Measurements from ENCODE around the gene MAN2B1.
"Not testable (repeated sequence)": the region's sequence is repeated elsewhere in the genome, so short reads cannot be mapped to it uniquely, and the experiment has no call there.

Gene MAN2B1

DNA sequence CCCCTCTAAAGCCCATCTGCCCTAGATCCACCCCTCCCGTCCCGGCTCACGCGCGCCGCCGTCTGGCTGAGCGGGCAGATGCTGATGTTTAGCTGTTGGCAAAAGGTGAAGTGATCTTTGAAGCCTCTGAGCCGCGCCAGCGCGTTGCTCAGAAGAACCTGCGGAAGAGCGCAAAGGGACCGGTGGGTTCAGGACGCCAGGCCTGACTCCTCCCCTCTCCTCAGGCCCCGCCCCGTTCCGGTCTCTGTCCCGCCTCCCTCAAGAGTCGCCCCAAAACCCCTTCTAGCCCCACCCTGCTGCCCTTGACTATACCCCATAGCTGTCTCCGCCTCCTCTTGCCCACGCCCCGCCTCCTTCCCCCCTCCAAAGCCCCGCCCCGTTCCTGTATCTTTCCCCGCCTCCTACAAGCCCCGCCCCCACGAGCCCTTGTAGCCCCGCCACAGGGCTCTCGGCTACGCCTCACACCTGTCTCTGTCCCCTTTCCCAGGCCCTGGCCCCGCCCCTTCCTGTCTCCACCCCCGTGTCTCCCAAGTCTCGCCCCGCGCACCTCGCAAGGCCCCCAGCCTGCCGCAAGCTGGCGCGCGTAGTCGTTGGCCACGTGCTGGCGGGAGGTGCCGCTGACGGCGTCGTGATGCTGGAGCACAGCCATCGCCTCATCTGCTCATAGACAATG is 9.5 kb downstream of the MAN2B1 start:
- DNase-seq = no peak

DNA sequence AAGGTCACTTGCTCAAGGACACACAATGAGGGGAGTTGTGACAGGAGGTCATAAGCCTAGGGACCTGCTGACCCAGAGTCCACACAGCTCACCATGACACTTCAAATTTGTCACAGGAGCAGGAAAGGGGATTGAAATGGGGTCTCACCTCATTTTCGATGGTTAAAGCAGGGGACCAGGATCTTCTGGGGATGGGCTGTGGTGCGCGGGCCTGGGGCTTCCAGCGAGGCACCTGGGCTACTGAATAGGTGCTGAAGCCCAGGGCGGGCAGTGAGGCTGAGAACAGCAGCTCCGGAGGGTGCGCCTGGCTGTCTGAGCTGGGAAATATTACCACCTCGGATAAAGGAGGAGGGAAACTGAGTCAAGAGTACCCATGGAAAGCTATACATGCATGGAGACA is 11.0 kb downstream of the MAN2B1 start:
- DNase-seq = no peak

DNA sequence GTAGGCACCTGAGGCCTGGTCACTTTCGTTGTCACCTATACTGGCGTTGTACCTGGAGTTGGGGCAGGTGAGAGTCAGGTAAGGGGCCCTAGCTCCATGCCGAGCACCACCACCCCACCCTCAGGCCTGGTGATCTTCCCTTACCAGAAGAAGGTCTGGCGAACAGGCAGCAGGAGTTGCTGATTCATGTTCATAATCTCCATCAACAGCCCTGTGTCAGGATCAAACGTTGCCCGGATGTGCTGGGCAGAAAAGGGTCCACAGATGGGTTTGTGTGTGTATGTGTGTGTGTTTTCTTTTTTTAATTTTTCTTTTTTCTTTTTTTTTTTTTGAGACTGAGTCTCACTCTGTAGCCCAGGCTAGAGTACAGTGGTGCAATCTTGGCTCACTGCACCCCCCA is 14.3 kb downstream of the MAN2B1 start:
- DNase-seq = no peak

DNA sequence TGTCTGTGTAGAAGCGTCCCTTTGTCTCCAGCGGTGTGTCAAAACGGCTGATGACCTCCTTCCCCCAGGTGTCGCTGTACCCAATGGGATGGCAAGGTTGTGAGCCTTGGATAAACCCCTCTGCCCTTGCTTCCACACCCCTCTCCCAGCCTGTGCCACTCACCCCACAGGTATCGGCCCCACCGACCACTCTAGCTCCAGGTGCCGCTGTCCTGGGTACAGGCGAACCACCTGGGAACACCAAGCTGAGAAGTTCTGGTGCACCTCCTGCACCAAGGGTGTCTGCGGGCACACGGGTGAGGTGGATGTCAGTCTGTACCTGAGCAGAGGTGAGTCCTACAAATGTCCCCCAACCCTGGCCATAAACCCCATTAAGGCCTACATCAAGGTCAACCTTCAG is 16.6 kb downstream of the MAN2B1 start:
- DNase-seq = no peak

DNA sequence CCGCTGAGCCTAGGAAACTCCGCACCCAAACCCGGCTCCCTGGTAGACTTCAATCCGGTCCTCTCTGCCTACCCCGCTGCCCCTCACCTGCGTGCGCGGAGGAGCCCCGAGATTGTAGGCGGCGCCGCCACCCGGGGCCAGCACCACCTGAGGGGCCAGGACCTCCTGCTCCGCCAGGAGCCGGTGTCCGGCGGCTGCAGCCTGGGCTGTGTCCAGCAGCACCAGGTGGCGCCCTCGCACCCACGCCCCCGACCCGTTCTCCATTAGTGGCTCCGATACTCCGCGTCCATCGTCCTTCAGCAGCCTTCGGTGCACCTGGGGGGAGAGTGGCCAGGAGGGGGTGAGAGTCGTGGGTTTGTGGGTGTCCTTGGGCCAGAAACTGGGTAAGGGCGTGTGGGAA is 18.5 kb downstream of the MAN2B1 start:
- no peak for DNase-seq

DNA sequence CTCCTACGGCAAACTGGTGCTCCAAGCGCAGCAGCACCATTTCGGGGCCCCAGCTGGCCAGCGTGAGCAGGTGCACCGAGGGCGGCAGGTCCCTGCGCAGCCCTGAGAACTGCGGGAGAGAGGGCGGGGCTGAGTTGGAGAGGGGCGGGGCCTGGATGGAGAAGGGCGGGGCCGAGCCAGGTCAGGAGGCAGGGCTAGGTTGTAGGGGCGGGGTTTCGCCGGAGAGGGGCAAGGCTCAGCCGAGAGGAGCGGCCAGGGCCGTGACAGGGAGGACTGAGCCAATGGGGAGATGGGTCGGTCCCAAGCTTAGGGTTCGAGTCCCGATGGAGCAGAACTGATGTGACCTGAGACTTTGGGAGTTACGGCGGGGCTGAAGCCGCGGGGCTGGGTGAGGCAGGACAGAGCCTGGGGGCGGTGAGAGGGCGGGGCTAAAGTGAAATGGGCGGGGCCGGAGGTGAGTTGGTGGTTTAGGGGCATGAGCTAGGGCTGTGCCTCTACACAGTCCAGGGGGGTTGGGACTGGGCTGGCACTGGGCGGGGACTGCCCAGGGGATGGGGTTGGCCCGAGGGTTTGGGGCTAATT is 19.0 kb downstream of the MAN2B1 start:
- no peak for DNase-seq

DNA sequence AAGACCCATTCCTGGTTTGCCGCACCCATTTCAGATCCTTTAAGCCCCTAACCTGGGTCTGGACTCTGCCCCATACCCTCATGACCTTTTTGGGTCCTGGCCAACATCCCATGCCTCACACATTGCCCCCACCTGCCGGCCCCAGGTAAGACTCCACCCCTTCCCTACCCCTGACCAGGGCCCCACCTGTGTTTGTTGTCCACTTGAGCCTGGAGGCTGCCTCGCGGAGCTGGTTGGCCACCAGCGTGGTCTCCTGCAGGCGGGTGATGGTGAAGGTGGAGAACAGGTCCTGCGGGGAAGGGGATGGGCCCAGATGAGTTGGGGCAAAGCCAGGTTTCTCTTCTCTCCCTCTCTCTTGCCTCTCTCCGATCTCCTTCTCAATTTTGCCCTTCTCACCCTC is 19.5 kb downstream of the MAN2B1 start:
- no peak for DNase-seq

DNA sequence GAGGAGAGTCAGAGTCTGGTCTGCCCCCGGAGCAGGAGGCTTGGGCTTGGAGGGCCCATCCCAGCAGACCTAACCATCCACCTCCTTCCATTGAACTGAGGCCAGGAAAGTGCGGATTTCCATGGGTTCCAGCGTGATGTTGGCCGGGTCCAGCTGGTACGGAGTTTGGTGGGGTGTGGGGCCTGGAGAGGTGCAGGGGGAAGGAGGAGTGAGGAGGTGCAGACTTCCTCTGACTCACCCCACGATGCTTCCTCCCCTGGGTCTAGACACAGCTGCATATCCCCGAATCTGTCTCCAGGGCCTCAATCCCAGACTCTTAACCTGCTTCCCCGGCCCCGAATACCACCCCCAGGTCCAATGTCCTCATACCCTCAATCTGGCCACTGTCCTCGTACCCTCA is 20.0 kb downstream of the MAN2B1 start:
- no peak for DNase-seq

DNA sequence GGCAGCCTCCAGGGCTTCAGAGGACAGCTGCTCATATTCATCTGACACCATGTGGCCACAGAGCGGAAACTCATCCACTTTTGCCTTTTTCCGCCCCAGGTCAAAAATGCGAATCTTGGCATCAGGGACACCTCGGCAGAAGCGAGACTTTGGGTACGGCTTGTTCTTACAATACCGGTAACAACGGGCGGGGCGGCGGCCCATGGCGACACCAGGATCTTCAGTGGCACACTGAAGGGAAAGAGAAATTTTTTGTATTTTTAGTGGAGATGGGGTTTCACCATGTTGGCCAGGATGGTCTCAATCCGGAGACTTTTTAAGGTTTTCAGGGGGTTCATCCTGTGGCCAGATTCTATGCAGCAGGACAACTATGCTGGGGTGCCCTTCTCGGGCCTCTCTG is 22.8 kb downstream of the MAN2B1 start:
- not testable (repeated sequence) for DNase-seq

DNA sequence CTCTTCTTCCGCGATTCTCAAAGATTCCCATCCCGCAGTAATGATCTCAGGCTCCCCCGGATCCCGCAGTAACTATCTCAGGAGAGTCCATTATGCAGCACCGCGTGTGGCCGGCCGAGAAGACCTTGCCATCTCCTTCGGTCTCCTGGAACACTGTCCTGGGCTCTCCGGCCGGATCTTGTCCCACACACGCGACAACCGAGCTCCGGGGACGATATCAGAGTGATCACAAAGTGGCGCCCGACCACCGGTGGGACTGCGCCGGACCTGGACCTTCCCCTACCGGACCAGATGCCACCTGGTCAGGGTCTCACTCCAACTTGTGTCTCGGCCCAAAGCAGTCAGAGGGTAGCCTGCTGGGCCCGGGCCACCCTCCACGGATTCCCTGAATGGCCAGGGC is 24.0 kb downstream of the MAN2B1 start:
- DNase-seq = no peak

DNA sequence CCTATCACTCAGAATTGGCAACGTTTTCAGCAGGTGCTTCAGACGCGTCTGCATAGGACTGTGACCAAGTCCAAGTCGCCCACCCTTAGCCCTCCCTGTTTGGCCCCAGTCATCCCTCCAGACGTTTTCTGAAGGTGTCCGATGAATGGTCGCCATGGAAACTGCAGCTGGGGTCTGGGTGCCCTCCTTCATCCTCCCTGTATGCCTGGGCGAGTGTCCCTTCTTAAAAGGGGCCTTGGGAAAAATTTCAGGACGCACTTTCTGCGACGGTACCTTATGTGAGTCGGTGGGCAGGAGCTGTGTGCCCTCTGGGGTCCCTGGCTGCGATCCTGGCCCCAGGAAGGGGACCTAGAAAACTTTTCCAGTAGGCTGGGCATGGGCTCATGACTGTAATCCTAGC is 25.1 kb downstream of the MAN2B1 start:
- DNase-seq = no peak

DNA sequence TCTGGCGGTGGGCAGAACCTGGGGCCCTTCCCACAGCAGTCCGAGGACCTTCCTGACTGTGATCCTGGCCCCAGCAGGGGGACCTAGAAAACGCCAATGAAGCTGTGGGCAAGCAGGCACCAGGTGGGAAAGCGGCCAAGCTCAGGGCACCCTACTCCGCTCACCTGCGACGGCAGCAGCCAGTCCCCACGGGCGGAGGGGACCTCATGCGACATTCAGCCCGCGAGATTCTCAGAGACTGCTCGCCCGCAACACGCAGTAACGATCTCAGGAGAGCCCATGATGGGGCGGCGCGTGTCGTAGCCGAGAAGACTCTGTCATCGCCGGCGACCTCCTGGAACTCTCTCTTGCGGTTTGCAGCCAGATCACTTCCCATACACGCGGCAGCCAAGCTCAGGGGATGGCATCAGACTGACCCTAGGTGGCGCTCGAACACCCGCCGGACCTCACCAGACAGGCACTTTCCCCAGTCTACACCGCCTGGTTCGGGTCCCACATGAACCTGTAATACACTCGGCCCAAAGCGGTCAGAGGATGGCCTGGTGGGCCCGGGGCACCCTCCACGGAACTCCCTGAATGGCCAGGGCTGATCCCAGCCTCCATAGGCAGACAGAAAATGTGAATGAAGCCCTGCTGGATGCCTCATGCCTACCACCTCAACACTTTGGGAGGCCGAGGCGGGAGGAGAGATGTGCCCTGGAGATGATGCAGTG is 26.5 kb downstream of the MAN2B1 start:
- peak; percentile 58 to 85 (median 76) for DNase-seq

DNA sequence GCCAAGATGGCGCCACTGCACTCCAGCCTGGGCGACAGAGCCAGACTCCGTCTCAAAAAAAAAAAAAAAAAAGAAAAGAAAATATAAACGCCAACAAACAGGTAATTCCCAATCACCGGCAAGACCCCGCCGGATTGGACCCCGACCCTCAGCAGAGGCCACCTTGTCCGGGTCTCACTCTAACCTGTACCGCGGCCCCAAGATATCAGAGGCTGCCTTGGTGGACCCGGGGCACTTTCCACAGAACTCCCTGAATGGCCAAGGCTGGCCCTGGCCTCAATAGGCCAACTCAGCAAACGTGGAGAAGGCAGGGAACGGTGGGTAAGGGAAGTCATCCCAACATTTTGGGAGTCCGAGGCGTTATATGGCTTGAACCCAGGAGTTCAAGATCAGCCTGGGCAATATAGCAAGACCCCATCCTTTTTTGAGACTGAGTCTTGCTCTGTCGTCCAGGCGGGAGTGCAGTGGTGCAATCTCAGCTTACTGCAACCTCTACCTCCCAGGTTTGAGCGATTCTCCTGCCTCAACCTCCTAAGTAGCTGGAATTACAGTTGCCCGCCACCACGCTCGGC is 27.8 kb downstream of the MAN2B1 start:
- no peak for DNase-seq

DNA sequence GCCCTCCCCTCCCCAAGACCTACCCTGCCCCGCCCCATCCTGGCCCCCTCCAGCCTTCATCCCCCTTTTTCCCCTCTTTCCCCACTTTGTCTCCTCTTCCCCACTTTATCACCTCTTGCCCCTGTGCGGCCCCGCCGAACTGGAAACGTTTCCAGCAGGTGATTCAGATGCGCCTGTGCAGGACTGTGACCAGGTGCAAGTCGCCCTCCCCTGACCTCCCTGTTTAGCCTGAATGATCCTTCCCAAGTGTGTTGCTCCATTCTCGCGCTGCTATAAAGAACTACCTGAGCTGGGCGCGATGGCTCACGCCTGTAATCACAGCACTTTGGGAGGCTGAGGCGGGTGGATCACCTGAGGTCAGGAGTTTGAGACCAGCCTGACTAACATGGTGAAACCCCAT is 29.9 kb downstream of the MAN2B1 start:
- no peak for DNase-seq

DNA sequence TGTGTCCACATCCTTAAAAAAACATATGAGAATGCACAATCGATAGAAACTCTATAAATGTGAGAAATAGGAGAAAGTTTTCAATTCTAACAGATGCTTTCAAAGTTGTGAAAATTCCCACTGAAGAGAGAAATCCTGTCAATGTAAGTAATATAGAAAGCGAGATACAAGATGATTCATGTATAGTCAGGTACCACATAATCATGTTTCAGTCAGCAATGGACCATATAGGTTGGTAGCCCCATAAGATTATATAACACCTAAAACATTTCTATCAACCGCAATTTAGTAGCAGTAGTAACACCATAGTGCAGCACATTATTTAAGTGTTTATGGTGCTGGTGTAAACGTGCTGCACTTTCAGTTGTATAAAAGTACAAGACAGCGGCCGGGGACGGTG is 37.3 kb downstream of the MAN2B1 start:
- DNase-seq = no peak

DNA sequence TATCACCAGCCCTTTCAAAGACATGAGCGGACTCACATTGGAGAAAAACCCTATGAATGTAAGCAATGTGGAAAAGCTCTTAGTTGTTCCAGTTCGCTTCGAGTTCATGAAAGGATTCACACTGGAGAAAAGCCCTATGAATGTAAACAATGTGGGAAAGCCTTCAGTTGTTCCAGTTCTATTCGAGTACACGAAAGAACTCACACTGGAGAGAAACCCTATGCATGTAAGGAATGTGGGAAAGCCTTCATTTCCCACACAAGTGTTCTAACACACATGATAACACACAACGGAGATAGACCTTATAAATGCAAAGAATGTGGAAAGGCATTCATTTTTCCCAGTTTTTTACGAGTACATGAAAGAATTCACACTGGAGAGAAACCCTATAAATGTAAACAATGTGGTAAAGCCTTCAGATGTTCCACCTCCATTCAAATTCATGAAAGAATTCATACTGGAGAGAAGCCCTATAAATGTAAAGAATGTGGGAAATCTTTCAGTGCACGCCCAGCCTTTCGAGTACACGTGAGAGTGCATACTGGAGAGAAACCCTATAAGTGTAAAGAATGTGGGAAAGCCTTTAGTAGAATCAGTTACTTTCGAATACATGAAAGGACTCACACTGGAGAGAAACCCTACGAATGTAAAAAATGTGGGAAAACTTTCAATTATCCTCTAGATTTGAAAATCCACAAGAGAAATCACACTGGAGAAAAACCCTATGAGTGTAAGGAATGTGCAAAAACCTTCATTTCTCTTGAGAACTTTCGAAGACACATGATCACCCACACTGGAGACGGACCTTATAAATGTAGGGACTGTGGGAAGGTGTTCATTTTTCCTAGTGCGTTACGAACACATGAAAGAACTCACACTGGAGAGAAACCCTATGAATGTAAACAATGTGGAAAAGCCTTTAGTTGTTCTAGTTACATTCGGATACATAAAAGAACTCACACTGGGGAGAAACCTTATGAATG is 38.2 kb downstream of the MAN2B1 start:
- peak in 1 of 5 donors; percentile 13 for DNase-seq

DNA sequence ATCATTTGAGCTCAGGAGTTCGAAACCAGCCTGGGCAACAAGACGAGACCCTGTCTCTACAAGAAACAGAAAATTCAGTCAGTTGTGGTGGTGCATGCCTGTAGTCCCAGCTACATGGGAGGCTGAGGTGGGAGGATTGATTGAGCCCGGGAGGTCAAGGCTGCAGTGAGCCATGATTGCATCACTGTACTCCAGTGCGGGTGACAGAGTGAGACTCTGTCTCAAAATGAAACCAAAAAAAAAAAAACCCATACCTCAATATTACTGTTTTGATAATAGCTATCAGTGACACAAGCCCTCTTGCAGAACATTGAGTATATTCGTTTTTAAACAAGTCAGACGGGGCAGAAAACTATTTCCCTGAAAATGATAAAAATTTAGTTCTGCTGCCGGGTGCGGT is 39.6 kb downstream of the MAN2B1 start:
- no peak for DNase-seq

DNA sequence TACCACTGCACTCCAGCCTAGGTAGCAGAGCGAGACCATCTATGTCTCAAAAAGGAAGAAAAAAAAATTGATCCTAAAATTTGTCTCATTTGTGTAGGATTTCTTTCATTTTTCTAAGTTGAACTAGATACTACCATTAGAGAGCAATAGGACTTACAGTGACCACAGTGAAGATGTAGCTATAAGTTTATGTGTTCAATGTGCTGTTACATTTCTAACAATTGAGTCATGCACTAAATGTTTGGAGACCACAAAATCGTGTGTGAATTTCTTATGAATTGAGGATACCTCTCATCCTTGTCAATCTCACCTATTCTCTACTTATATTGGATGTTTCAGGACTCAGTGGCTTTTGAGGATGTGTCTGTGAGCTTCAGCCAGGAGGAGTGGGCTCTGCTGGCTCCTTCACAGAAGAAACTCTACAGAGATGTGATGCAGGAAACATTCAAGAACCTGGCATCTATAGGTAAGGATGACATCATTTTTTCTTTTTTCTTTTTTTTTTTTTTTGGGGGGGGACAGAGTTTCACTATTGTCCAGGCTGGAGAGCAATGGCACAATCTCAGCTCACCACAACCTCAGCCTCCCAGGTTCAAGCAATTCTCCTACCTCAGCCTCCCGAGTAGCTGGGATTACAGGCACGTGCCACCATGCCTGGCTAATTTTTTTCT is 43.0 kb downstream of the MAN2B1 start:
- DNase-seq = no peak

DNA sequence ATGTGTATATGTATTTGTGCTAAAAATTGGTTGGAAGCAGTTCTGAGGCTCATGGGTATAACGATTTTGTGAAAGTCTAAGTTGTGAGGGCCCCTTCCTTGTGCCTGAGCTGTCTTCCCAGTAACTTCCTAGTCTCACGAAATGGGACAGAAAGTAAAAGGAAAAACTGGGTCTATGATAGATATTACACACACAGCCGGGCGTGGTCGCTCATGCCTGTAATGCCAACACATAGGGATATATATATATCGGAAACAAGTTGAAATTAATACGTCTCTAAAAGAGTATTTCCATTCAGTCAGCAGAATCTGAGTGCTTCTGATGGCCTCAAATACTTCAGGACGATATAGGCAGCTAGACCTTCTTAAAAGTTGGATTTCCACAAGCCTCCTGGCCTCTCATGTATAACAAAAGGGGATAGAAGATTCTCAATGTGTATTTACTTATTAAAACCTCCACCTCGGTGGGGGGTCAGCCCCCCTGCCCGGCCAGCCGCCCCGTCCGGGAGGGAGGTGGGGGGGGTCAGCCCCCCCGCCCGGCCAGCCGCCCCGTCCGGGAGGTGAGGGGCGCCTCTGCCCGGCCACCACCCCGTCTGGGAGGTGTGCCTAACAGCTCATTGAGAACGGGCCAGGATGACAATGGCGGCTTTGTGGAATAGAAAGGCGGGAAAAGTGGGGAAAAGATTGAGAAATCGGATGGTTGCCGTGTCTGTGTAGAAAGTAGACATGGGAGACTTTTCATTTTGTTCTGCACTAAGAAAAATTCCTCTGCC is 45.1 kb downstream of the MAN2B1 start:
- not testable (repeated sequence) for DNase-seq

DNA sequence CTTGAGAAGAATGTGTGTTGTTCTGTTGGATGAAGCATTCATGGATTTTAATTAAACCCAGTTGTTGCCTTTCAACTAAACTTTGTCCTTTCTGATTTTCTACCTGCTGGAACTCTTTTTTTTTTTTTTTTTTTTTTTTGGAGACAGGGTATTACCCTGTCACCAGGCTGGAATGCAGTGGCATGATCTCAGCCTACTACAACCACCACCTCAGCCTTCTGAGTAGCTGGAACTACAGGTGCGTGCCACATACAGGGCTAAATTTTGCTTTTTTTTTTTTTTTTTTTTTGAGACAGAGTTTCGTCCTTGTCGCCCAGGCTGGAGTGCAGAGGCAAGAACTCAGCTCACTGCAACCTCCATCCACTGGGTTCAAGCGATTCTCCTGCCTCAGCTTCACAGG is 48.9 kb downstream of the MAN2B1 start:
- DNase-seq = no peak

DNA sequence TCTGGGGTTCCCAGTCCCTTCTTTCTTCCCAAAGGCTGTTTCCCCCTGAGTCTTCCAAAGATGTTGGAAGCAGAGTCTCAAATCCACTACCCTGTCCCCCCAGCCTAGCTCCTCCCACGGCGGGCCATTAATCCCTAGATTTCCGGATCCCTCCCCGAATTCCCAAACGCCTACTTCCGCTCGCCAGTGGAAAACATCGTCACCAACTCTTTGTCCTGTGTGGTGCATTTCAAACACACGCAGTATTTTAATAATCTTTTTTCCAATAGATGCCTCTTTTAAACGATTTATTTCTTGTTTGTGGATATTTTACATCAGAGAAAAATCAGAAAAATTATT is 55.2 kb downstream of the MAN2B1 start:
- DNase-seq = no peak

All from T-helper 1 cell (primary cell).